OCI-LY7 (cell line): ENCODE data around the gene LRRC8C. TPM values are rescaled to one million over a fixed set of nuclear protein-coding genes. Genes with fewer than 3 reads are reported as not detected.

Experiments used
- BruUV-seq: library from RNA; stranded (reverse); fragments of 400-500 nt; replicated peaks from 2 replicates; lab custom pipeline; 2021; lab: Mats Ljungman, UMichigan
- CTCF ChIA-PET: fragments of 300-600 bp; sonication (Branson Sonifier 250); formaldehyde crosslinking; loops from one replicate; lab custom pipeline; 2022; ENCODE audit warnings: antibody characterized with exemption; ENCODE audit not compliant: unreplicated experiment; lab: Charles Lee
- POLR2A ChIA-PET: fragments of 300-600 bp; sonication (Branson Sonifier 250); formaldehyde crosslinking; loops from one replicate; lab custom pipeline; 2022; ENCODE audit warnings: antibody characterized with exemption; lab: Charles Lee
- DNase-seq: peaks from one replicate; pipeline ENCODE4 v3.0.0-alpha.2; 2015; ENCODE audit warnings: low spot score
- H2AFZ ChIP-seq: fragments of 200-600 bp; sonication (generic), shearing (Covaris generic); 2 replicates; pipeline ENCODE4 v1.6.1; 2014; ENCODE audit warnings: mild to moderate bottlenecking, antibody characterized with exemption, low read length, moderate library complexity
- H3K27ac ChIP-seq: fragments of 200-600 bp; sonication (generic); 2 replicates; pipeline ENCODE4 v1.5.1; 2014; ENCODE audit warnings: mixed run types, low read depth, mild to moderate bottlenecking, moderate library complexity, low read length, inconsistent platforms; ENCODE audit not compliant: poor library complexity, severe bottlenecking
- H3K36me3 ChIP-seq: fragments of 200-600 bp; sonication (generic); 2 replicates; pipeline ENCODE4 v1.6.1; 2014; ENCODE audit warnings: mild to moderate bottlenecking, antibody characterized with exemption, low read length, moderate library complexity, mixed read lengths; ENCODE audit not compliant: insufficient read depth
- H3K4me1 ChIP-seq: fragments of 200-600 bp; sonication (generic); 2 replicates; pipeline ENCODE4 v1.5.1; 2014; ENCODE audit warnings: mild to moderate bottlenecking, low read length; ENCODE audit not compliant: insufficient read depth, poor library complexity, severe bottlenecking
- H3K4me2 ChIP-seq: fragments of 200-600 bp; sonication (generic); 2 replicates; pipeline ENCODE4 v1.6.1; 2014; ENCODE audit warnings: mild to moderate bottlenecking, low read length
- H3K4me3 ChIP-seq: fragments of 200-600 bp; sonication (generic); 2 replicates; pipeline ENCODE4 v1.5.1; 2014; ENCODE audit warnings: mild to moderate bottlenecking, low read depth, low read length; ENCODE audit not compliant: poor library complexity, severe bottlenecking
- H3K79me2 ChIP-seq: fragments of 200-600 bp; sonication (generic); 2 replicates; pipeline ENCODE4 v1.6.1; 2016; ENCODE audit warnings: low read depth, mild to moderate bottlenecking, low read length, moderate library complexity, mixed read lengths; ENCODE audit not compliant: insufficient read depth
- H3K9me2 ChIP-seq: fragments of 200-600 bp; sonication (generic); 2 replicates; pipeline ENCODE4 v1.6.1; 2016; ENCODE audit warnings: mild to moderate bottlenecking, low read length, mixed read lengths; ENCODE audit not compliant: insufficient read depth
- H3K9me3 ChIP-seq: fragments of 200-600 bp; sonication (generic); 2 replicates; pipeline ENCODE4 v1.6.1; 2014; ENCODE audit warnings: mild to moderate bottlenecking, mixed run types, low read length, mixed read lengths
- H4K20me1 ChIP-seq: fragments of 200-600 bp; sonication (generic); 2 replicates; pipeline ENCODE4 v1.6.1; 2014; ENCODE audit warnings: mild to moderate bottlenecking, antibody characterized with exemption, low read length, moderate library complexity, mixed read lengths; ENCODE audit not compliant: insufficient read depth
- EZH2phosphoT487 ChIP-seq: fragments of 200-600 bp; sonication (generic); IDR thresholded peaks from 2 replicates; pipeline ENCODE4 v1.6.1; 2018; ENCODE audit warnings: low read depth, borderline replicate concordance, mild to moderate bottlenecking, mixed run types, antibody characterized with exemption, low read length, moderate library complexity, mixed read lengths
- intact Hi-C: fragments of 100-400 bp; cut with micrococcal nuclease; formaldehyde crosslinking; loops from one replicate; pipeline ENCODE4 v1.10.0; 2022; ENCODE audit not compliant: unreplicated experiment
- total RNA-seq, 2 experiments: library from RNA; depleted of rRNA in 1 of 2; stranded (reverse); fragments of >200 nt in 1 of 2; shearing (Covaris generic) in 1 of 2; gene quantifications; 2 replicates each; pipeline ENCODE4 v1.2.3, GENCODE V29; 2014 to 2022
- TF ChIP-seq, protein P1 (sequence below): fragments of 200-600 bp; sonication (generic); conservative IDR thresholded peaks from 2 replicates; pipeline ENCODE4 v1.5.1; 2014; ENCODE audit warnings: mild to moderate bottlenecking, antibody characterized with exemption, low read length, moderate library complexity, mixed read lengths

Gene LRRC8C
- total RNA-seq, 2 experiments from 2014 or later: 6.0 to 9.0 TPM

DNA sequence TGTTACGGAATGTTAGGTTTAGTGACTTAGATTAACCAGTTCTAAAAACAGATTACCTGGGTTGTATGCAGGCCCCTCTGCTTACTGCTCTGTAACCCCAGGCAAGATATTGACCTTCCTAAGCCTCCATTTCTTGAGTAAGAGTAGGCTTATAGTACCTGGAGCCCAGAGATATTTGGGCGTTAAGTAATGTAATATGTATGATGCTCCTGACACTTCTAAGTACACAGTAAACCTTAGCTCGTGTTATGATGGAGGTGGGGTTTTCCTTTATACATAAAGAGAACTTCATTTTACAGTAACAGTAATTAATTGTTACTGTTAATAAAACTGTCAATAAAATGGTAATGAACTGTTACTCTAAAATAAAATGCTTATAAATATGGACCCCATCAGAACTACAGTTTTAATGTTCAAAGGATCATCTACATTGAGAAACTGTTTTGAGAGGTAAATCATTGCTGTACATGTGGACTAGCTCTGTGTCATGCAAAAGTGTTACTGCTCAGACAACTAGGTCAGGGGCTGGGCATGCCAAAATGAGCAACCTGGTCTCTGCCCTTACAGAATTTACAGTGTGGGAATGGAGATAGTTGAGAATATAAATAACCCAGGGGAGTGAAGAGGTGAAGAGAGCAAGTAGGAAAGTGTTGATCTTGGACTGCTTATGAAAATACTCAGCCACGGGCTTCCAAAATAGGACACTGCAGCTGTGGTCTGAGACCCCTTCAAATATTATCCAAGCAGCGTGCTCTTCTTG, 26.6 kb downstream of the LRRC8C start:
- H3K4me3 ChIP-seq: no peak overlapping the region
- peak overlapping the region; percentile 0; the same call in 1 of the 2 replicates for H3K4me2 ChIP-seq
- no peaks in the 10 kb centered on the region for H3K9me2 ChIP-seq
- TF ChIP-seq, protein P1, sequence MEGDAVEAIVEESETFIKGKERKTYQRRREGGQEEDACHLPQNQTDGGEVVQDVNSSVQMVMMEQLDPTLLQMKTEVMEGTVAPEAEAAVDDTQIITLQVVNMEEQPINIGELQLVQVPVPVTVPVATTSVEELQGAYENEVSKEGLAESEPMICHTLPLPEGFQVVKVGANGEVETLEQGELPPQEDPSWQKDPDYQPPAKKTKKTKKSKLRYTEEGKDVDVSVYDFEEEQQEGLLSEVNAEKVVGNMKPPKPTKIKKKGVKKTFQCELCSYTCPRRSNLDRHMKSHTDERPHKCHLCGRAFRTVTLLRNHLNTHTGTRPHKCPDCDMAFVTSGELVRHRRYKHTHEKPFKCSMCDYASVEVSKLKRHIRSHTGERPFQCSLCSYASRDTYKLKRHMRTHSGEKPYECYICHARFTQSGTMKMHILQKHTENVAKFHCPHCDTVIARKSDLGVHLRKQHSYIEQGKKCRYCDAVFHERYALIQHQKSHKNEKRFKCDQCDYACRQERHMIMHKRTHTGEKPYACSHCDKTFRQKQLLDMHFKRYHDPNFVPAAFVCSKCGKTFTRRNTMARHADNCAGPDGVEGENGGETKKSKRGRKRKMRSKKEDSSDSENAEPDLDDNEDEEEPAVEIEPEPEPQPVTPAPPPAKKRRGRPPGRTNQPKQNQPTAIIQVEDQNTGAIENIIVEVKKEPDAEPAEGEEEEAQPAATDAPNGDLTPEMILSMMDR: no peak
- TF ChIP-seq EZH2phosphoT487: no peak
- POLR2A ChIA-PET: interaction anchor here (0.7 to 3.0 kb wide), 13 partner anchors 8 to 241 kb away, joined by 3 to 13 read pairs (median 5); no protein-coding TSS in a partner anchor
- CTCF ChIA-PET: no interaction called here
- DNase-seq: no peak
- H3K4me1 ChIP-seq: peaks cover 43% of the 10 kb centered on the region
- H3K36me3 ChIP-seq: 0 out of 2 replicates have a peak, but pooled peaks cover 4% of the 10 kb centered on the region
- no peaks in the 10 kb centered on the region for H3K9me3 ChIP-seq
- H4K20me1 ChIP-seq: no peaks in the 10 kb centered on the region
- no peak overlapping the region for H3K27ac ChIP-seq
- BruUV-seq: no TSS peak
- no peak overlapping the region for H2AFZ ChIP-seq
- intact Hi-C loops: no loop called here
- H3K79me2 ChIP-seq: peaks cover 4% of the 10 kb centered on the region; the same call in 1 of the 2 replicates

DNA sequence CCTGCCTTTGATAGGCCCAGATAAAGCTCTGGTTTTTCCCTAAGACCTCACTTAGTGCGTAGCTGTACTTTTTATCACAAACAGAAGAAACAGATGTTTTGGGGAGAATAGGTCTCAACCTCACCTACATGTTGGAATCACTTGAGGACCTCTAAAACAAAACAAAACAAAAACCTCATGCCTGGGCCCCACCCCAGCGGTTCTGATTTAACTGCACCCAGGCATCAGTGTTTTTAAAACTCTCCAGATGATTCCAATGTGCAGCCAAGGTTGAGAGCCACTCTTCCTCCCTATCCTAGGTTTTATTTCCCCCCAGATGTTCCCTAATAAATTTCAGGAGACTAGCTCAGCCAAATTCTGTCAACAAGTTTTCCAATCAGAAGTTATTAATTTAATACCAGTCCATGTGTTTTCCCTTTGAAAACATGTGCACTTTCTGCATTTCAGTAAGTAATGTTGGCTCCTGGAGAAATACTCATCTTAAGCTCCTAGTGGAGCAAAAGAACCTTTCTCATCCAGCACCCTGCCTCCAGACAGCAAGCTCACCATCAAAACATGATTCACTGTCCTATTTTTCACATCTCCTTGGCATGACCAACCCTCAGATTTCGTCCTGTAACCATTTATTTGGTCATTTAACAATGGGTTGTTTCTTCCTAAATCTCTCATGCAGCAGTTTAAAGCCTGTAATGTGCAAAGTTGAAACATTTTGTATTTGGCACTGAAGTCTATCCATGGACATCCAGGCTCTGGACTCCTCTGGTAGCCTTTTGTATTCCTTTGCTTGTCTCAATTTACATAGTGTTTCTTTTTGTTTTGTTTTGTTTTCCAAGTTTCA, 27.5 kb downstream of the LRRC8C start:
- Histone ChIP-seq H2AFZ (no peak overlapping the region), H3K9me2 (no peaks in the 10 kb centered on the region), H3K4me2 (peak overlapping the region; percentile 0; the same call in 1 of the 2 replicates), H3K4me3 (no peak overlapping the region), H3K36me3 (0 out of 2 replicates have a peak, but pooled peaks cover 4% of the 10 kb centered on the region), H3K4me1 (peaks cover 43% of the 10 kb centered on the region), H4K20me1 (no peaks in the 10 kb centered on the region), H3K9me3 (no peaks in the 10 kb centered on the region), H3K27ac (no peak overlapping the region), H3K79me2 (peaks cover 4% of the 10 kb centered on the region; the same call in 1 of the 2 replicates)
- ChIA-PET CTCF (interaction anchor here (1.3 kb wide), 1 partner anchor 25 kb away, joined by 3 read pairs; no protein-coding TSS in a partner anchor), POLR2A (interaction anchor here (0.6 to 3.0 kb wide), 9 partner anchors 10 to 66 kb away, joined by 3 to 12 read pairs (median 3); no protein-coding TSS in a partner anchor)
- intact Hi-C loops: no loop called here
- DNase-seq: no peak
- BruUV-seq: no TSS peak
- no peak for TF ChIP-seq EZH2phosphoT487
- TF ChIP-seq, protein P1: no peak
